DMS 273 (cell line): ENCODE data around the gene UNC45B.
"Not testable (repeated sequence)": the region's sequence is repeated elsewhere in the genome, so short reads cannot be mapped to it uniquely, and the experiment has no call there.

Source experiments
- DNase-seq: peaks from one replicate; lab custom pipeline; 2025; ENCODE audit not compliant: unreplicated experiment; lab: John Stamatoyannopoulos, UW

Gene UNC45B

DNA sequence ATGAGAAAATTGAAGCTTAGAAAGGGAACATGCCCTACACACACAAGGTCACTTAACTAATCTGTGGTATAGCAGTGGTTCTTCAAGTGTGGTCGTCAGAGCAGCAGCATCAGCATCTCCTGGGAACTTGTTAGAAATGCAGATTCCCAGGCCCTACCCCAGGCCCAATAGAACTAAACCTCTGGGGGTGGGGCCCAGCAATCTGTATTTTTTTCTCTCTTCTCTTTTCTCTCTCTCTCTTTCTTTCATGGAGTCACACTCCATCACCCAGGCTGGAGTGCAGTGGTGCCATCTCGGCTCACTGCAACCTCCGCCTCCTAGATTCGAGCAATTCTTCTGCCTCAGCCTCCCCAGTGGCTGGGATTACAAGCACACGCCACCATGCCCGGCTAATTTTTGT lies 9.4 kb upstream of the UNC45B start:
- DNase-seq, result no peak

DNA sequence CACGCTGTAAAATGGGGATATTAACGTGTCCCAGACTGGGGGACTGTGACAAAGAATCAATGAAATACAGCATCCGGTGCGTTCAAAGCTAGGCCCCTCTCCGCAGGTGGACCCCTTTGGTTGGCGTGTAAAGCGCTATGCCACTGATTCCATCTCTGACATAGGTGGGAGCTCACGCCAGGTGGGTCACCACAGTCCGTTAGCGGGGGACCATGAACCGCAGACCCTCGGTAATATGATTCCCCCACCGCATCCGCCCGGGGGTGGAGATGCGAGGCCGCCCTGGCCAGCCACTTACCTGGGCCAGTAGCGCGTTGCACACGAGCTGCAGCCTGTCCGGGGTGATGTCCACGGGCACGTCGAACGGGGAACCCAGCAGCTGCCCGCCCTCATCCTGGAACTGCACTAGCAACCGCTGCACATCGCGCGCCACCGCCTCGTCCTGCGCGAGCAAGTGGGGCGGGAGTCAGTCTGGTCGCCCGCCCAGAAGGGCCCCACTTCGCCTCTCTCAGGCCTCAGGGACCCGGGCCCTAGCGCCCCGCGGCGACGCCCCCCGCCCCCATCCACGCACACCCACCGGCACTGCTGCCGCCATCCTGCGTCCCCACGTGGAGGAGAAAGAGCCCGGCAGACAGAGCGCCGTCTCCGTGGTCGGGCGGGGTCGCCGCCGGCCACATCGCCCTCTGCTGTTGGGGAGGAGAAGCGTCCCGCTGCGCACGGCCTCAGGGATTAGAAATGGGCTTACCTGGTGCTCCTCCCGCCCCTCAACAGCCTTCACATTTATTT lies 5.7 kb upstream of the UNC45B start, which contains the start of gene NLE1:
Gene NLE1 (minus strand): TSS at position 623 of the 786 bp plus-strand sequence. CDS start 28 bp downstream, at position 595.
- DNase-seq, result peak; percentile 93

DNA sequence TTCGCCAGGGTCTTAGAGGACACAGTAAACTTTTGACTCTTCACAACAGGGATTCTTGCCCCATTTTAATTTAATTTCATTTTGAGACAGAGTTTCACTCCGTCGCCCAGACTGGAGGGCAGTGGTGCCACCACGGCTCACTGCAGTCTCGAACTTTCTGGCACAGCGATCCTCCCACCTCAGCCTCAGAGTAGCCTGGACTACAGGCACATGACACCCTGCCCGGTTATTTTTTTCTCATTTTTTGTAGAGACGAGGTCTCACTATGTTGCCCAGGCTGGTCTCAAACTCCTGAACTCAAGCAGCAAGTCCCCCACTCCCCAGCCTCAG lies 5.2 kb upstream of the UNC45B start:
- DNase-seq, result no peak

DNA sequence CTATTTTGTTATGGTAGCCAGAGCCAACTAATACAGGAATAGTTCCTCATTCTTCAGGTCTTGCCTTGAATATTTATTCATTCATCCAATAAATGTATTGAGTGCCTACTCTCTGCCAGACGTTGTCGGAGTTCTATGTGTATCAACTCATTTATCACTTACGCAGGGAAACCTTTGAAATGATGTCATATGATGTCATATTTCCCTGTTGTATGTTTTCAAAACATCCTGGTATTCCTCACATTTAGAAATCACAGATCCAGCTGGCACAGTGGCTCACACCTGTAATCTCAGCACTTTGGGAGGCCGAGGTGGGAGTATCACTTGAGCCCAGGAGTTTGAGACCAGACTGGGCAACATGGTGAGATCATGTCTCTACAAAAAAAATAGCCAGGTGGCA lies 2.8 kb upstream of the UNC45B start:
- no peak for DNase-seq

DNA sequence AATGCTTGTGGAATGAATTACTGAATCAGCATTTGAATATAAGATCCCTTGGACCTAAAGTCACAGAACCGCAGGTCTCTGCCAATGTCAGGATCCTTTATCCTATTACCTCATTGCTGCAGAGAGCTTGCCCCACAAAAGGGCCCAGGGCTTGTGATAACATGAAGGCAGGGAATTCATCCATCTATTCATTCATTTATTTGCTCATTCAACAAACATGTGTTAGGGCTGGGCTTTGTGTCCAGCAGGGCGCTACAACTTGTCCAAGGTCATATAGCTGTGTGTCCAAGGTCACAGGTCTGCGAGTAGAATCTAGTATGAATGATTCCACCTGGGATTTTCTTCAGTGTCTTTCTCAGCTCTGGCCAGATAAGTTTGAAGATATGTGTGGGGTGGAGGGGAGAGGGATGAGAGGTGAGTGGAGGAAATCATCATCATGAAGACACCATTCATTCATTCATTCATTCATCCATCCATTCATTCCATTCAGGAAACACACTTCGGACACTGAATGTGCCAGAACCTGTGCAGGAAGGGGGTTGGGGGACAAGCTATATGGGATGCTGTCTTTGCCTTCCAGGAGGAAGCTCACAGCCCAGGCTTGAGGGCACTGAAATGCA lies 1.3 kb upstream of the UNC45B start:
- no peak for DNase-seq

DNA sequence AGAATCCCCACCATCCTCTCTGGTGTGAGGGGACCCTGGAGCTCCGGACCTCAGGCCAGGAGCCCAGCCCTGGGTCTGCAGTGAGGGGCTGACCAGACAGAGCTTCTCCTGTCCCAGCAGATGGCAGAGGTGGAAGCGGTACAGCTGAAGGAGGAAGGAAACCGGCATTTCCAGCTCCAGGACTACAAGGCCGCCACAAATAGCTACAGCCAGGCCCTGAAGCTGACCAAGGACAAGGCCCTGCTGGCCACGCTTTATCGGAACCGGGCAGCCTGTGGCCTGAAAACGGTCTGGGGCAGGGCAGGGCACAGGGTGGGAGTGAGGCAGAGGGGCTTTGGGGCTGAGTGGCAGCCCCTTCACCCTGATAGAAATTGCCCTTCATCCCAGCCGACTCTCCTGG lies 527 bp downstream of the UNC45B start:
- no peak for DNase-seq

DNA sequence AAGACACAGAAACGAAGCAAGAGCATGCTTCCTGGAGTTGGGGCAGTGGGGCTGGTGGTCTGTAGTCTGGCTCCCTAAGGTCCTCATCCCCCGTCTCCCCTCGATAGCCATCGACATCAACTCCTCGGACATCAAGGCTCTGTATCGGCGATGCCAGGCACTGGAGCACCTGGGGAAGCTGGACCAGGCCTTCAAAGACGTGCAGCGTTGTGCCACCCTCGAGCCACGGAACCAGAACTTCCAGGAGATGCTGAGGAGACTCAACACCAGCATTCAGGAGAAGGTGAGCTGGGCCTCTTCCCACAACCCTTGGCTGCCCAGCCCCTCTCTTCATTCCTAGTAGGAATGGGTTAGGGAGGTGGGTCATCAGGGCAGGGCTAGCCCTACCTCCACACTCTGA lies 2.3 kb downstream of the UNC45B start:
- no peak for DNase-seq

DNA sequence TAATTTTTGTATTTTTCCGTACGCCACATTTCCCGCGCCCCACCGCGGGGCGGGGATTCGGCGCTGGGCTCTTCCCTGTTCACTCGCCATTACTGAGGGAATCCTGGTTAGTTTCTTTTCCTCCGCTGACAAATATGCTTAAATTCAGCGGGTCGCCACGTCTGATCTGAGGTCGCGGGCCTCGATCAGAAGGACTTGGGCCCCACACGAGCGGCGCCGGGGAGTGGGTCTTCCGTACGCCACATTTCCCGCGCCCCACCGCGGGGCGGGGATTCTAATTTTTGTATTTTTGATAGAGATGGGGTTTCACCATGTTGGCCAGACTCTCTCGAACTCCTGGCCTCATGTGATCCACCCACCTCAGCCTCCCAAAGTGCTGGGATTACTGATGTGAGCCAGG lies 3.5 kb downstream of the UNC45B start:
- DNase-seq, result not testable (repeated sequence)

DNA sequence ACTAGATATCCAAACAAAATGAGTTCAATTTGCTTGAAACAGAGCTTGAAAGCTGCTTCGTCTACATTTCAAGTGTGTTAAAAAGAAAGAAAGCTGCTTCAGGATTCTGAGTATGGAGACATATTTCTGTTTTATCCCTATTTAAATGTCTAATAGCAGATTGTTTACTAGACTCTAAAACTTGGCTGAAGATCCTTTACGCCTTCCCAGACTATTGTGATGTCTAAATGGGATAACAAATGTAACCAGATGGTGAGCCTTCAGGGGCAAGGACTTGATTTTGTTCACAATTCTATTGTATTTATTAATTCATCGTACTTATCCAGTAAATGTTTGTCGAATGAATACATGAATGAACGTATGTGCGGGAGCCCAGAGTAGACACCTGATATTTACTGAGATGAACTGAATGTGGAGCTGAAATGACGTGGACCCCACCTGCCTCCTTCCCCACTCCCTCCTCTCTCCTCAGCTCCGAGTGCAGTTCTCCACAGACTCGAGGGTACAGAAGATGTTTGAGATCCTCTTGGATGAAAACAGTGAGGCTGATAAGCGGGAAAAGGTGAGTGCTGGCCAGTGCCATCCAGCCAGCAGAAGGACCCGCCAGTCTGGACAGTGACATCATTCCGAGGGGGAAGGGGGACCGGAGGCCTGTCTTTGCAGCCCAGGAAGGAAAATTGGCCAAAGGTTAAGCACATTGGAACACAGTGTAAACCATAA lies 5.0 kb downstream of the UNC45B start:
- DNase-seq, result no peak

DNA sequence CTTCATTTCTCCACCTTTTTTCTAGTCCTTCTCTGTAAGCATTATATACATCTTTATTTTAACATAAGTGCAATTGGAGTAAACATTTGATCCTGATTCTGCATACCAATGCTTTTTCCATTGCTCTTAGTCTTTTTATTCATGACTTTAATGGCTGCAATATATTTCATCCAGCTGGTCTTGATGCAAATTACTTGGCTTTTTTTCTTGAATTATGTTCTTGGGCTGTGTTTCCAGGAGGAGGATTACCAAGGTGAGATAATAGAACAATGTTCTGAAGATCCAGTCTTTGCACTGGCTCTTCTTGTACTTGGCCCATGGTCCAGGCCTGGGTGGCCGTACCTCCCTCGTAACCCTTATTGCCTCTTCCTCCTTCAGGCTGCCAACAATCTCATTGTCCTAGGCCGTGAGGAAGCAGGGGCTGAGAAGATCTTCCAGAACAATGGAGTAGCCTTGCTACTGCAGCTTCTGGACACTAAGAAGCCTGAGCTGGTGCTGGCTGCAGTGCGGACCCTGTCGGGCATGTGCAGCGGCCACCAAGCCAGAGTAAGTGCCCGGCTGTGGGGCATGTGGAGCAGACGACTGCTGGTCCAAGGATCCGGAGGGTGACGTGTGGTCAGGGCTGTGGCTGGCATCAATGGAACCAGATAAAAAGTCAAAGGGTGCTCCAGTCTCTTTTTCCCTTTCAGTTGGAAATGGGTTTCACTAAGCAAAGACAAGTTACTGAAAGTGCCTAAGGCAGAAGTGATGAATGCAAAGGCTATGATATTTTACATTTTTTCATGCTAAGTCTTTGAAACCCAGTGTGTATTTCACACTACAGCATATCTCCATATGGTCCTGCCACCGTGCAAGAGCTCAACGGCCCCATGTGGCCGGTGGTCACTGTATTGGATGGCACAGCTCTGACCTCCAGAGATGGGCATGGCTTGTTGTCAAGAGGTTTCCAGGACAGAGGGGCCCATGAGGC lies 6.9 kb downstream of the UNC45B start:
- no peak for DNase-seq

DNA sequence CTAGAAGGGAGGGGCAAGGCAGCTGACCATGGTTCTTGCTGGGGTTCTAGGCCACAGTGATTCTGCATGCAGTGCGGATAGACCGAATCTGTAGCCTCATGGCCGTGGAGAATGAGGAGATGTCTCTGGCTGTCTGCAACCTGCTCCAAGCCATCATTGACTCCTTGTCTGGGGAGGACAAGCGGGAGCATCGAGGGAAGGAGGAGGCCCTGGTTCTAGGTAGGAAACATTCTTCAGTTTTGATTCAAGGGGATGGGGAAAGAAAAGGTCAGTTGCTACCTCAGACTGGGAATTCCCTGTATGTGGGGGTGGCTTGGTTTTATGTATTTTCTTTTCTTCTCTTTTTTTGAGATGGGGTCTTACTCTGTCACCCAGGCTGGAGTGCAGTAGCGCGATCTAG lies 7.6 kb downstream of the UNC45B start:
- DNase-seq, result no peak

DNA sequence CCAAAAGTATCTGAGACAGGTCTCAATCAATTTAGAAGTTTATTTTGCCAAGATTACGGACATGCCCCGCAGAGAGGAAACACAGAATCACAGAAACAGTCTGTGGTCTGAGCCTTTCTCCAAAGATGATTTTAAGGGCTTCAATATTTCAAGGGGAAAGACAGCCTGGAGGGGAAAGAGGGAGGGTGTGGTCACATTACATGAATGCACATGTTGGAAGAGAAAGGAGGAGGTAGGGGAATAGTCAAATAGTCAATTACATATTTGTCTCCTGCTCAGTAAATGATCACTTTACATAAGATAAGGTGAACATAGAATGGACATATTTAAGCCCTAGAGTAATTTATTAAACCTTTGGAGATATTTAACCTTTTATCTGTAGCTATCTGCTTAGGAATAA lies 12.3 kb downstream of the UNC45B start:
- DNase-seq, result no peak

DNA sequence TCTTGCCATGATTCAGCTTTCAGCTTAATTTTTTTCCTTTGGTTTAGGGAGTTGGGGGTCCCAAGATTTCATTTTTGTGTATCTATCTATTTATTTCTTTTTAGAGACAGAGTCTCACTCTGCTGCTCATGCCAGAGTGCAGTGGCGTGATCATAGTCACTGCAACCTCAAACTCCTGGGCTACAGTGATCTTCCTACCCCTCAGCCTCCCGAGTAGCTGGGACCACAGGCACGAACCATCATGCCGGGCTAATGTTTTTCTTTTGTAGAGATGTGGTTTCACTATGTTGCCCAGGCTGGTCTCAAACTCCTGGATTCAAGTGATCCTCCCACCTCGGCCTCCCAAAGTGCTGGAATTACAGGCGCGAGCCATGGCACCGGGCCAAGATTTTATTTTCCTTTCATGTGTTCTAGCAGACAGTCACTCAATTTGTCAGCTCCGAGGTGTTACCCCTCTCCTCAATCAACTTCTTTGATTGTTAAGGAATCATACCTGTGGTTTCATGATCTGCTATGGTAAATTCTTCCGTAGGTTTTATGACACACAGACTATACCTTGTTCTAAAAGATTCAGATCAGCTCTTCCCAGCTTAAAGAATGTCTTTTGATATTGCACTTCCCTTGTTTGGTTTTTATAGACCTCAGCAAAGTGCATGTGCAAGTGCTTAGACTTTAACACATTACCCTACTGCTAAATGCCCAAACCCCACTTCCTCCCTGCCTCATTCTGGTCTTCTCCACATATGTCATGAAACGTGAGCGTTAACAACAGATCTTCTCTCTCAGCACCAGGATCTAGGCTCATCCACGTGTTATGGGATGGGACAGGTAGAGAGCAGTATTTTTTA lies 13.0 kb downstream of the UNC45B start:
- DNase-seq, result no peak

DNA sequence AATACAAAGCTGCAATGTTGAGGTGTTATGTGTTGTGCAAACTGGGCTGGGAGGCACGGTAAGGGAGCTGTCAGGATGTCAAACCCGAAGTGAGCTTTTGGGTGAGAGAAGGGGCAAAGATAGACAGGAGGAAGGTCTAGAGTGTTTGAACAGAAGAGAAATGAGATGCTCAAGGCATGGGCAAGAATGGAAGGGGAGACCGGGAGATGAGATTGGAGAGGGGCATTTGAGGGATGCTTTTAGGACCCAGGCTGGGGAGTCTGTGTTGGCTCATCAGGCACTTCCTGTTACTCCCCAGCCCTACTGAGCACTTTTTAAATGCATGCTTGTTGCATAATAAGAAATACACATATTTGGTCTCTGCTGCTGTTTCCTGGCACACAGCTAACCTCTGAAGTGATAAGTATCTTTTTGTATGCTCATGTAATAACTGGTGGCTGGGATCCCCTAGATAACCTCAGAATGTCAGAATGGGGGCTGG lies 13.7 kb downstream of the UNC45B start:
- DNase-seq, result no peak

DNA sequence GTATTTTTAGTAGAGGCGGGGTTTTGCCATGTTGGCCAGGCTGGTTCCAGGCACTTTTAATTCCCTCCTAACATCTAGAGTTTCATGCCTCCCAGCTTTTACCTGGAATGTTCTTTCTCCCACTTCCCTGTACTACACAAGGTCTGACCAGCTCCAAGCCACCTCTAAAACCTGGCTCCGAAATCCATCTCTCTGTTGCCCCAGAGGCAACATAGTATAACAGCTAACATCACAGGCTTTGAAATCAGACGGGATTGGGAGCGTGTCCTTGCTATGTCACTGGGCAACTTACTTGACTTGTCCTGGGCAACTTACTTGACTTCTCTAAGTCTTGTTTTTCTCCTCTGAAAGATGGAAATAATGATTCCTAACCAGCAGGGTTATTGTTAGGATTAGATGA lies 15.1 kb downstream of the UNC45B start:
- no peak for DNase-seq

DNA sequence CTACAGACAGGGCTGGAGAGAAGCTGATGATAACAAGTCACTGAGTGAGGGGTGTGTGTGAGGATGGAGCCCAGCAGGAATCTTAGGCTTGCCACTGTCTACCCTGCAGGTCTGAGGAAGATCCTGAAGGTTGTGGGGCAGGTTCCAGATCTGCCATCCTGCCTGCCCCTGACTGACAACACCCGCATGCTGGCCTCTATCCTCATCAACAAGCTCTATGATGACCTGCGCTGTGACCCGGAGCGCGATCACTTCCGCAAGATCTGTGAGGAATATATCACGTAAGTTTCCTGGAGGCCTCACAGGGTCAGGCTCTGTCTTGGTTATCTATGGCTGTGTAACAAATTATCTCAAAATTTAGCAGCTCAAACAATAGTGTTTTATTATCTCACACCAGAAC lies 16.3 kb downstream of the UNC45B start:
- DNase-seq, result no peak

DNA sequence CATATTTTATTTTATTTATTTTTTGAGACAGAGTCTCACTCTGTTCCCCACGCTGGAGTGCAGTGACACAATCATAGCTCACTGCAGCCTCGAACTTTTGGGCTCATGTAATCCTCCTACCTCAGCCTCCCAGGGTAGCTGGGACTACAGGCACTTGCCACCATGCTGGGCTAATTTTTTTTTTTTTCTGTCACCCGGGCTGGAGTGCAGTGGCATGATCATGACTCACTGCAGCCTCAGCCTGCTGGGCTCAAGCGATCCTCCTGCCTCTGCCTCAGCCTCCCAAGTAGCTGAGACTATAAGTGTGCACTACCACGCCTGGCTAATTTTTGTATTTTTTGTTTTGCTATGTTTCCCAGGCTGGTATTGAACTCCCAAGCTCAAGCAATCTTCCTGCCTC lies 17.1 kb downstream of the UNC45B start:
- DNase-seq, result no peak

DNA sequence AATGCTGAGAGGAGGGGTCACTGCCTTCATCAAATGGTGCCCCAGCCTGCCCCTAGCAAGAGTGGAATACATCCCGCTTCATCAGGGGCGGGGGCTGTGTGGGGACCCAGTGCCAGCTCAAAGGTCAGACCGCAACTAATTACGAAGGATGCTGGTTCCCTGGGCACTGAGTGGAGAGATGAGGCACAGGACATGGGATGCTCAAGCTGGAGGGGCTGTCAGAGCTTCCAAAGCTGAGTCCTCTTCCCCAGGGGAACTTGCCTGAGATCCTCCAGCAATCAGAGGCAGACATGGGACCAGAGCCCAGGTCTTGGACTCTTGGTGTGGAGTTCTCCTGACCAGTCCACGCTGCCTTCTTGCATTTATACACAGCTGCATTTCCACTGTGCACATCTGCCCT lies 18.9 kb downstream of the UNC45B start:
- no peak for DNase-seq

DNA sequence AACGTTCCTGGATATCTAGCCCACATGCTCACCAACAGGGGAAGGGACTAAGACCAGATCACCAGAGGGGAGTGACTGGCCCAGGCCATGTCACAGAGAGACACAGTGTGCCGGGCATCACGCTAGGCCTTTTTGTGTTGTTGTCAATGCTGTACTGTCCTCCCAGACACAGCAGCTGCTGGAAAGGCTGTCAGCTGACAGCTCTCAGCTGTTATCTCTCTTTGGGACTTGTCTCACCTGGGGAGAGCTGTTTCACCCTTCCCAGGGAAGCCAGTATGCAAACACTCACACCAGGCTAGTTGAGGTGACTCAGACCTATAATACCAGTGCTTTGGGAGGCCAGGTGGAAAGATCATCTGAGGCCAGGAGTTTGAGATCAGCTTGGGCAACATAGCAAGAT lies 19.4 kb downstream of the UNC45B start:
- no peak for DNase-seq

DNA sequence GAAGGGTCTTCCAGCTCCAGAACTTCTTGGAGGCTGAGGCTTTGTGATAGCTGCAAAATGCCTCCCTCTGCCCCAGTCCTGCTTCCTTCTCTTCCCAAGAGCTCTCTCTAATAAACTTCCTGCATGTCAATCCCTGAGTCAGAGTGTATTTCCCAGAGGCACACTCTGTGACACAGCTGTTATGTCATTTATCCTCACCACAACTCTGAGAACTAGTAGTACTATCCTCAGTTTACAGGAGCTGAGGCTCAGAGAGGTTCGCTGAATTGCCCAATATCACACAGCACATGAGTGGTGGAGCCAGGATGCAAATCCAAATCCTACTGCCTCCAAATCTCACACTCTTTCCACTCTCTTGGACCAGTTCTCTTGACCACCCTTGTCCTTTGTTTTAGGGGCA lies 20.0 kb downstream of the UNC45B start:
- no peak for DNase-seq
